CD14-positive monocyte (primary cell): ENCODE measurements around the gene NEK4. TPM values are rescaled to one million over a fixed set of nuclear protein-coding genes. Genes with fewer than 3 reads are reported as not detected.
A peak's percentile ranks its signal among the peaks of the same experiment; 100 is the strongest.

ENCODE experiments used
- DNase-seq, 3 donors: peaks; one replicate each; pipeline ENCODE4 v3.0.0-alpha.2; 2011 to 2022
- H2AFZ ChIP-seq: 2 replicates; pipeline ENCODE4 v1.6.0; 2012; ENCODE audit warnings: mild to moderate bottlenecking, low read depth, low read length, inconsistent platforms; ENCODE audit not compliant: insufficient read depth, poor library complexity, severe bottlenecking
- H3K27ac ChIP-seq, 2 donors: 1 replicate in 1 of 2; 2 replicates in 1 of 2; pipeline ENCODE4 v1.5.1; 2012 to 2013; ENCODE audit warnings: low read length in 2 of 2, control low read depth in 1 of 2, inconsistent platforms in 1 of 2, low read depth in 1 of 2, mild to moderate bottlenecking in 1 of 2
- H3K27me3 ChIP-seq, 2 donors: one replicate each; pipeline versions ENCODE4 v1.6.0 to v1.6.1; 2011 to 2013; ENCODE audit warnings: low read length in 2 of 2; ENCODE audit not compliant: control insufficient read depth in 2 of 2, insufficient read depth in 2 of 2
- H3K36me3 ChIP-seq, 2 donors: replicated peaks in 1 of 2; 1 replicate in 1 of 2; 2 replicates in 1 of 2; pipeline versions ENCODE4 v1.5.1 to v1.6.1; 2012 to 2013; ENCODE audit warnings: low read length in 2 of 2, control low read depth in 1 of 2, inconsistent platforms in 1 of 2, mild to moderate bottlenecking in 1 of 2; ENCODE audit not compliant: insufficient read depth in 2 of 2, control insufficient read depth in 1 of 2
- H3K4me1 ChIP-seq, 2 donors: 1 replicate in 1 of 2; 2 replicates in 1 of 2; pipeline versions ENCODE4 v1.5.1 to v1.6.1; 2012 to 2013; ENCODE audit warnings: low read length in 2 of 2, control low read depth in 1 of 2, inconsistent platforms in 1 of 2, mild to moderate bottlenecking in 1 of 2, moderate library complexity in 1 of 2; ENCODE audit not compliant: insufficient read depth in 2 of 2, control insufficient read depth in 1 of 2
- H3K4me2 ChIP-seq: replicated peaks from 2 replicates; pipeline ENCODE3; 2012; ENCODE audit warnings: low read length, moderate library complexity, mild to moderate bottlenecking; ENCODE audit not compliant: poor library complexity, severe bottlenecking; ENCODE audit errors: extremely low read depth
- H3K4me3 ChIP-seq, 3 experiments: fragments of 200-600 bp in 1 of 3; sonication (generic) in 1 of 3; replicated peaks in 1 of 3; 1 replicate in 2 of 3; 2 replicates in 1 of 3; pipeline ENCODE4 v1.5.1; 2011 to 2013; ENCODE audit warnings: low read length in 3 of 3, mild to moderate bottlenecking in 3 of 3, control low read depth in 2 of 3, low read depth in 2 of 3, inconsistent platforms in 1 of 3, moderate library complexity in 1 of 3
- H3K79me2 ChIP-seq: 2 replicates; pipeline ENCODE4 v1.6.0; 2012; ENCODE audit warnings: mild to moderate bottlenecking, control low read depth, inconsistent platforms, low read length, moderate library complexity; ENCODE audit not compliant: insufficient read depth
- H3K9ac ChIP-seq: 2 replicates; pipeline ENCODE4 v1.6.0; 2017; ENCODE audit warnings: low read length, mild to moderate bottlenecking; ENCODE audit not compliant: insufficient read depth, poor library complexity, severe bottlenecking
- H3K9me3 ChIP-seq, 2 donors: replicated peaks in 1 of 2; 1 replicate in 1 of 2; 2 replicates in 1 of 2; pipeline versions ENCODE4 v1.5.1 to v1.6.1; 2012 to 2013; ENCODE audit warnings: low read length in 2 of 2, control low read depth in 1 of 2; ENCODE audit not compliant: control insufficient read depth in 1 of 2, insufficient read depth in 1 of 2
- H4K20me1 ChIP-seq: 2 replicates; pipeline ENCODE4 v1.6.0; 2012; ENCODE audit warnings: mild to moderate bottlenecking, low read length, control low read depth, moderate library complexity; ENCODE audit not compliant: insufficient read depth
- H3K27ac Mint-ChIP-seq, 7 donors: one replicate each; pipeline ENCODE4 v1.8.0; 2020; ENCODE audit warnings: mild to moderate bottlenecking in 7 of 7, mixed read lengths in 7 of 7, moderate library complexity in 6 of 7, inconsistent platforms in 2 of 7
- H3K27me3 Mint-ChIP-seq, 3 donors: one replicate each; pipeline ENCODE4 v1.8.0; 2021 to 2022; ENCODE audit warnings: low read depth in 3 of 3, mild to moderate bottlenecking in 3 of 3, mixed read lengths in 3 of 3, moderate library complexity in 3 of 3, inconsistent platforms in 1 of 3
- H3K36me3 Mint-ChIP-seq, 2 donors: one replicate each; pipeline ENCODE4 v1.8.0; 2020; ENCODE audit warnings: mixed read lengths in 2 of 2, inconsistent platforms in 1 of 2, mild to moderate bottlenecking in 1 of 2
- H3K4me1 Mint-ChIP-seq: one replicate; pipeline ENCODE4 v1.8.0; 2020; ENCODE audit warnings: mild to moderate bottlenecking, mixed read lengths
- H3K4me3 Mint-ChIP-seq, 2 donors: one replicate each; pipeline ENCODE4 v1.8.0; 2020; ENCODE audit warnings: mild to moderate bottlenecking in 2 of 2, mixed read lengths in 2 of 2, moderate library complexity in 1 of 2
- H3K9me3 Mint-ChIP-seq, 7 donors: one replicate each; pipeline ENCODE4 v1.8.0; 2020 to 2022; ENCODE audit warnings: mixed read lengths in 7 of 7, mild to moderate bottlenecking in 6 of 7, moderate library complexity in 6 of 7, inconsistent platforms in 2 of 7
- WGBS: methylation state at CpG from one replicate; pipeline ENCODE4 v1.1.5; 2013; ENCODE audit warnings: missing lambda C conversion rate; ENCODE audit not compliant: insufficient coverage; 5-methylcytosine and 5-hydroxymethylcytosine counted together
- intact Hi-C, 2 donors: fragments of 100-400 bp; cut with micrococcal nuclease; formaldehyde crosslinking; loops; one replicate each; pipeline versions ENCODE4 v1.15.0 to v1.15.1; 2023
- polyA plus RNA-seq, 3 donors: library from polyadenylated mRNA; depleted of rRNA in 1 of 3; unstranded in 2 of 3; stranded (reverse) in 1 of 3; fragments of 300-500 nt in 2 of 3; fragments of >200 nt in 1 of 3; fragmentation: Illumina TruSeq in 2 of 3; gene quantifications; 1 replicate in 2 of 3; 2 replicates in 1 of 3; pipeline ENCODE4 v1.2.3, GENCODE V29; 2012 to 2021
- TF ChIP-seq, protein P1 (sequence below): fragments of 200-600 bp; IDR thresholded peaks from one replicate; pipeline ENCODE4 v1.8.0; 2022; ENCODE audit warnings: antibody characterized with exemption, mild to moderate bottlenecking

NEK4 gene
- polyA plus RNA-seq, 3 donors: 13.7 to 17.5 (median 17.4) TPM

DNA sequence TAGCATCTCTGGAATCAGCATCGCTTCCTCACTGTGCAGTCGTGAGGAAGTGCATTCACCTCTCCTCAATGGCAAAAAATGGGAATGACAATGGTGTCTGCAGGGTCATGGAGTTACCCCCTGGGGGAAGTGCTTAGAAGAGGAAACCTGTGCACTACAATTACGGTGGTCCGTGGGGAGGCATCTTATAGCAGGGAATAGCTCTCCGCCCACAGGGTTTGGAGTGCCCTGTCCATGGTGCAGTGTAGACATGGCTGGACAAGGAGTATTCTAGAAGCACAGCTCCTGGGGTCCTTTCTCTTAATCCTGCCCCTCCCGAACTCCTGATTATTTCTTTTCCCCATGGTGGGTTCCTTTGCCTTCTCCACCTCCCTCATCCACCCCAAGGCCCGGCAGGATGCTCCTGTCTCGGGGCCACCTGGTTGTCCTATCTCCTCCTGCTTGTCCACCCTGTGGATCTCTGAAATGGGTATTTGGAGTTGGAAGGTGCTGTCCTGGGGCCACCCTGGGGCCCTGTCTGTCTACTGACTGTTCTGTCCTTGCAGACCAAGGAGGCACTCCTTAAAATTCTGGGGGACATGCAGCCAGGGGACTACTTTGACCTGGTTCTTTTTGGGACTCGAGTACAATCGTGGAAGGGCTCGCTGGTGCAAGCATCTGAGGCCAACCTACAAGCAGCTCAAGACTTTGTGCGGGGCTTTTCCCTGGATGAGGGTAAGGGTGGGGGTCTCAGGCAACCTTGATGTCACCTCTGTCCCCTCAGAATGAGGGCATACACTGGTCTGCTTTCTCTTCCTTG lies 11.9 kb upstream of the NEK4 start:
- DNase-seq: no peak

DNA sequence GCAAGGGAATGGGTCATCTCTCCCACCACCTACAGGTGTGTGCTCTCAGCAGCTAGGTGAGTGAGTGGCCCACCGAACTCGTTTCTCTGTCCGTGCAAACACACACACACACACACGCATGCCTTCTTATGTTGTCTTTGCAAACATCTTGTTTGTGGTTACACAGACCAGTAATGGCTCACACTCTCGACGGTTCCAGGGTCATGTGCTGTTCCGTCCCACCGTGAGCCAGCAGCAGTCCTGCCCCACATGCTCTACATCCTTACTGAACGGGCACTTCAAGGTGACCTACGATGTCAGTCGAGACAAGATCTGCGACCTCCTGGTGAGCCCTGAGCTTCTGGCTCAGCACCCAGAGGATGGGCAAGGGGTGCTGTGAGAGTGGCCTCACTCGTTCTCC lies 11.0 kb upstream of the NEK4 start:
- peak in 1 of 3 donors; percentile 30 for DNase-seq
- Mint-ChIP-seq H3K36me3 (peaks cover 2 to 5% of the 10 kb centered on the region in 2 donors), H3K27me3 (peaks cover 4 to 10% (median 6%) of the 10 kb centered on the region in 3 donors), H3K9me3 (peaks cover 0 to 3% (median 0%) of the 10 kb centered on the region in 7 donors), H3K4me1 (peaks cover 47% of the 10 kb centered on the region), H3K4me3 (no peak overlapping the region), H3K27ac (no peak overlapping the region)
- Histone ChIP-seq H3K9me3 (no peaks in the 10 kb centered on the region), H2AFZ (no peak overlapping the region), H3K79me2 (no peaks in the 10 kb centered on the region), H3K36me3 (no peaks in the 10 kb centered on the region), H3K9ac (no peak overlapping the region), H4K20me1 (no peaks in the 10 kb centered on the region), H3K4me3 (no peak overlapping the region), H3K27me3 (no peaks in the 10 kb centered on the region), H3K27ac (no peak overlapping the region), H3K4me2 (no peak overlapping the region), H3K4me1 (peaks cover 31 to 44% of the 10 kb centered on the region in 2 donors)
- intact Hi-C loops: loop anchor here in 1 of 2 donors (5.0 kb wide), 1 partner anchor 34 kb away; no protein-coding TSS in a partner anchor
- WGBS: 31% methylated on average over 10 of the region's 13 CpGs
- TF ChIP-seq, protein P1, sequence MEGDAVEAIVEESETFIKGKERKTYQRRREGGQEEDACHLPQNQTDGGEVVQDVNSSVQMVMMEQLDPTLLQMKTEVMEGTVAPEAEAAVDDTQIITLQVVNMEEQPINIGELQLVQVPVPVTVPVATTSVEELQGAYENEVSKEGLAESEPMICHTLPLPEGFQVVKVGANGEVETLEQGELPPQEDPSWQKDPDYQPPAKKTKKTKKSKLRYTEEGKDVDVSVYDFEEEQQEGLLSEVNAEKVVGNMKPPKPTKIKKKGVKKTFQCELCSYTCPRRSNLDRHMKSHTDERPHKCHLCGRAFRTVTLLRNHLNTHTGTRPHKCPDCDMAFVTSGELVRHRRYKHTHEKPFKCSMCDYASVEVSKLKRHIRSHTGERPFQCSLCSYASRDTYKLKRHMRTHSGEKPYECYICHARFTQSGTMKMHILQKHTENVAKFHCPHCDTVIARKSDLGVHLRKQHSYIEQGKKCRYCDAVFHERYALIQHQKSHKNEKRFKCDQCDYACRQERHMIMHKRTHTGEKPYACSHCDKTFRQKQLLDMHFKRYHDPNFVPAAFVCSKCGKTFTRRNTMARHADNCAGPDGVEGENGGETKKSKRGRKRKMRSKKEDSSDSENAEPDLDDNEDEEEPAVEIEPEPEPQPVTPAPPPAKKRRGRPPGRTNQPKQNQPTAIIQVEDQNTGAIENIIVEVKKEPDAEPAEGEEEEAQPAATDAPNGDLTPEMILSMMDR: no peak

More for the DNA sequence above, 11.9 kb upstream of the NEK4 start:
- 93% methylated on average over 6 of the region's 12 CpGs for WGBS
- Histone ChIP-seq H2AFZ (no peak overlapping the region), H3K27ac (no peak overlapping the region), H3K79me2 (no peaks in the 10 kb centered on the region), H3K27me3 (no peaks in the 10 kb centered on the region), H4K20me1 (no peaks in the 10 kb centered on the region), H3K9ac (no peak overlapping the region), H3K4me2 (no peak overlapping the region), H3K4me3 (no peak overlapping the region), H3K4me1 (peaks cover 31 to 44% of the 10 kb centered on the region in 2 donors), H3K9me3 (no peaks in the 10 kb centered on the region), H3K36me3 (no peaks in the 10 kb centered on the region)
- intact Hi-C loops: loop anchor here in 1 of 2 donors (5.0 kb wide), 1 partner anchor 35 kb away; no protein-coding TSS in a partner anchor
- peak overlapping the region in 1 of 7 donors; percentile 59 for H3K27ac Mint-ChIP-seq
- peaks cover 4 to 11% (median 6%) of the 10 kb centered on the region in 3 donors for H3K27me3 Mint-ChIP-seq
- TF ChIP-seq, protein P1: no peak
- H3K4me3 Mint-ChIP-seq: no peak overlapping the region
- peaks cover 0 to 3% (median 0%) of the 10 kb centered on the region in 7 donors for H3K9me3 Mint-ChIP-seq
- peaks cover 2 to 5% of the 10 kb centered on the region in 2 donors for H3K36me3 Mint-ChIP-seq
- H3K4me1 Mint-ChIP-seq: peaks cover 46% of the 10 kb centered on the region
